Stimulated activated CD8-positive, alpha-beta memory T cell treated with anti-CD3 and anti-CD28 coated beads, Interleukin-12 subunit alpha, Interleukin-12 subunit beta, amount 100 ng/mL, for 24 hours (primary cell): ENCODE results near the gene MMP20.

Experiments used
- DNase-seq: peaks from one replicate; pipeline ENCODE4 v3.0.0-alpha.2; 2020; ENCODE audit errors: extremely low read depth

Gene MMP20

DNA sequence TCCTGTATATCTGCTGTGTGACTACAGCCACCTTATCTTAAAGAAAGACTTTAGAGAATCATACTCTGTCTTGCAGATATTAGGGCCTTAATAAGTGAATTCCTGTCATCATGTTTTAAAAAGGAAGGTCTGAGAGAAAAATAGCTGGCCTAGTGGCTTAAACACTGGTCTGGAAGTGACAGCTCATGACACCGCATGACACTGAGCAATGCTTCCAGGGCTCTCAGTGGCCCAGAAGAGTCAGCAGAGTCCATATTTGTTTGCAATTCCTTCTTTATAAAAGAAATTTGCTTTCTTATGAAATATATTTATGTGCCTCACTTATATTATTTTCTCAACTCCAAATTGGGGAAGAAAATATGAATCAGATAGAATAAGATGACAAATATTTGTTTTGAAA, 33.0 kb downstream of the MMP20 start:
- DNase-seq: no peak

DNA sequence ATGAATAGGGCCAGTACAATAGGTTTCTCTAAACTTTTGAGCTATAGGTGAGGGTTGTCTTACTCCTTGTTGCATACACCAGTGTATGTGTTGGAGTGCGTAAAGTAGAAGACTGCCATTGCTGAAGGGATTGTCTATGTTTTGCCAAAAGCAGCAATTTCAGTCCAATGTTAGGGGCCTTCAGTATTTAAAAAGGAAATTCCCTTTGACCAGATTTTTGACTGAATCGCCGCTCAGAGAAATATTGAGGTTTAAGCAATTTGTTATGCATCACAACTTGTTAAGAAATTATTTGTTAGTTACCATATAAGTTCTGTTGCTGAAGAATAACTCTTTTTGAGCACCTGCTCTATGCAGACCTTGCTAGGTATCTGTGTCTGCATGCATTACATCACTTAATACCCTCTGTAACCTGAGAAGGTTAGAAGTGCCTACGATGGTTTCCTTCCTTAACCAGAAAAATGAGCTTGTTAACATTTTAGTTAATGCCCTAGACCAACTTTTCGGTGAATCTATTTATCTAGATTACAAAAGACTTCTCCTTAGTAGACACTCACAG, 33.9 kb downstream of the MMP20 start:
- no peak for DNase-seq

DNA sequence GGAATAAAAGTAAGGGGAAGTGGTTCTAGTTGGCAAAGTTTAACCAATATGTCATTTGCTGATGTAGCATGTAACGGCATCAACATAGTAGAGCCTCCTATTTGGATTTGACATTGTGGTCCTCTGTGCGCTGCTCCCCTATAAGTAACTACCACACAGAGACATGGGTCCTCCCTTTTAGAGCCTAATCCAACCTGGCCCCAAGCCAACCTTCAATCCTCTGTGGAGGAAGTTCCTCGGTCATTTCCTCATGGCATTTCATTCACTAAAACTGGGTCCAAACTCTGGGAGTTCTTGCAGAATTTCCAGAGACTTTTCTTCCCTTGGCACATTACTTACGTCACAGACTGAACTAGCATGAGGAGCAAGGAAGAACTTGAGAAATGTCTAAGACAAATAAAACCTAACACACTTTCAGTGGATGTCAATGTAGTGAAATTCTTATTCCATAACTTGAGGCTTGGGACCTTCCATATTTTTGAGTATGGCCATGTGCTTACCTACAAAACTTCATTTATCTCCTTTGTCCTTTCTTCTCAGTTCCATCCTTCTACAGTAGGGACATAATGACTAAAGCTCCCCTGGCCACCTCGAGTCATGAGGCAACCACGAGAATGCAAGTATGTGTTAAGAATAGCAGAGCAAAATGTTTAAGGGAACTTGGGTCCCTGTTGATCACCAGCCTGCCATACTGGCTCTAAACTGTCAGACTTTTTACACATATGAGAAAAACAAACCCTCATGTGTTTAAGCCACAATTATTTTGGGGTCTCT, 34.7 kb downstream of the MMP20 start:
- DNase-seq: no peak

DNA sequence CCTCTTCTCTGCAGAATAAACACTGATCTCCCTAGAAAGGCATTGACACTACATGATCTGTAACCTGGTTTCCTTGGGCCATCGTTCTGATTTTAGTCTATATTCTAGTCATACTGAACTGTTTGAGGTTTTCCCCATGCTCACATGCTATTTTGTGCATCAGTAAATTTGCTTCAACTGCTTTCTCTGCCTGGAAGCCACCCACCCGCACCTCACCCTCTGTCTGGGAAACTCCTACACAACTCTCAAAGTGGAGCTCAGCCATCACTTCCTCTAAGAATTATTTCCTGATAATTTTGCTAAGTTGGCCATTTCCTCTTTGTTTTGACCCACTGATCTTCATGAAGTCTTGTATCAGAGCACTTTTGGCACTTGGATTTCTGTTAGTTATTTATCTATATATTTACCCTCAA, 36.1 kb downstream of the MMP20 start:
- DNase-seq: no peak

DNA sequence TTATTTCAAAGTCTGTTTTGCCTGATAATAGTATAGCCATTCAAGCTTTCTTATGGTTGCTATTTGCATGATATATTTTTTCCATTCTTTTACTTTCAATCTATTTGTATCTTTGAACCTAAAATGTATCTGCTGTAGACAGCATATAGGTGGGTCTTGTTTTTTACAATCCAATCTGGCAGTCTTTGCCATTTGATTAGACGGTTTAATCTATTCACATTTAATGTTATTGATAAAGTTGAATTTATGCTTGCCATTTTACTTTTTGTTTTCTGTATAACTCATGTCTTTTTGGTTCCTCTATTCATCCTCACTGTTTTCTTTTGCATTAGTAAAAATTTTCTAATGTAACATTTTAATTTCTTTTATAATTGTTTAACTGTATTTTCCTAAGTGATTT, 37.4 kb downstream of the MMP20 start:
- DNase-seq: no peak

DNA sequence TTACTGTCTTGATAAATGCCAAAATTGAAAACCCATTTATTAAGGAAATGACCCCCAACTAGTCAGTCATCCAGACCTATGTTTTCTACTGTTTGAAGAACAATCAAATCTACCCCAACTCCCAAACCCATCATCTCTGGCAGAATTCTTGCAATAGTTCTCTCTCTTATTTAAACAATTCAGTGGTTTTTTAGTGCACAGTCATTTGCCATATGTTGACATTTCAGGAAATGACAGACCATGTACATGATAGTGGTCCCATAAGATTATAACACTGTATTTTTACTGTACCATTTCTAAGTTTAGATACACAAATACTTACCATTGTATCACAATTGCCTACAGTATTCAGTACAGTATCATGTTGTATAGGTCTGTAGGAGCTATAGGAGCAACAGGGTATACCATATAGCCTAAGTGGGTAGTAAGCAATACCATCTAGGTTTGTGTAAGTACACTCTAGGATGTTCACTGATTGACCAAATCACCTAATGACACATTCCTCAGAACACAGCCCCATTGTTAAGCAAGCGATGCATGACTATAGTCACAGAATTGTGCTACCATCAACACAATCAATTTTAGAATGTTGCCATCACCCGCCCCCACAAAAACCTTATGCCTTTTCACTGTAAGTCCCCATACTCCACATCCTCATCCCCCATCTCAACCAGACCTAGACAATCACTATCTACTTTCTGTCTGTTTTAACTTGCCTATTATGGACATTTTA, 41.8 kb downstream of the MMP20 start:
- DNase-seq: no peak

DNA sequence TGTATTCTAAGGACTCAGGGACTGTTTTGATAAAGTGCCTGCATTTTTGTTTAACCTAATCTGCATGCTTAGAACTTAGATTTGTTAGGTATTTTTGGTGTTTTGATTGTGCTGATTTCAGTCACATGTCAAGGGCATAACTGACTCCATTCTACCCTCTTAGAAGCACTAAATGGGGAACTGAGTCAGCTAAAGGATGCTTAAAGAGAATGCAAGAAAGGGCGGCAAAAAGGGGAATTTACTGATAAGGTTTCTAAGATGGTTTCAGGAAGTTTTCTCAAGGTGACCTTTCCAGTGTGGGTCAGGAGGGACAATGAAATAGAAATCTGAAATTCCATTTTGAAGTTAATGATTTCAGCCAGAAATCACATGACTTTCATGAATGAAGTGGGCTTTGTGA, 43.0 kb downstream of the MMP20 start:
- no peak for DNase-seq

DNA sequence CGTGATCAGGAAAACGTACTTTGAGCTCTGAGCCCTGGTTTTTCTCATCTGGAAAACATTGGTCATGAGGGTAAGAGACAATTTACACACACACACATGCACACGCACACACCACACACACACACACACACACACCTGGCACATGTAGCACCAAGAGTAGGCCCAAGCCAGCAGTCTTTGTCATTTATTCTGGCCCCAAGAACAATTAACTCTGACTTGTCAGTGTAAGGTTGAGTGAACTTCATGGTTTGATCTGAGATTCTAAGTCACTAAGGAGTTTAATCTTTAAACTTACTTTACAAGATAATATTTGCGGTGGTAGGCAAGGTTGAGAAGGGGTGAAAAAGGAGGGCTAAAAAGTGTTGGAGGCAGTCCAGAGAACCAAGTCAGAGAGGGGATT, 44.1 kb downstream of the MMP20 start:
- no peak for DNase-seq

DNA sequence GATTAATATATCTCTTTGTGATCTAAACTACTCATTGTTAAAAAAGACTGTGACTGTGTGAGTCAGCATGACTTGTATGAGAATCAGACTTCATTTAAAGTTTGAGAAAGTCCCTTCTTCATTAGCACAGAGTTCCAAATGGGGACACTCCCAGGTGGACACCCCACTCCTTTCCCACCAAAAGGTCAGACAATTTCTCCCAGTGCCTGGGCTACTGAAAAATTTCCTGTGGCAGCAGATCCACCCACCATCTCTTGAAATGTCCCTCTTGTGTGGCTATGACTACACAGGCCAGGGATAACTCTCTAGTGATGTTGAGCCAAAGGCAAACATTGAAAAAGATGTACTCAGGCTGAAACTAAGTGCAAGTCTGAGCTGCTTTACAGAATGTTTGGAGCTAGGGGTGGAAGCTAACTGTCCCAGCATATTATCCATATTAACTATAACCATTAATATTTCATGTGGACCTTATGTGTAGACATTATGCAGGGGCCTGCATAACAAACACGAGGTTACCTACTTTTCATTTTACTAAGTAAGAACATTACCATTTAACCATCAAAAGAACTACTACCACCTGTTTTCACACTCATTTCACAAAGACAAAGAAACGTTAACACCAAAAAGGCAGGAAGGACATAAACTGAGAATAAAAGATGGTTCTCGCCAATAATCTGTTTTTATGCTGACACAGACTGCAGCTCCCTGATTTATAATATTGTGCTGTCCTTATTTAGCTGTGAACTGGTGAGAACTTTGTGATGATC, 44.8 kb downstream of the MMP20 start:
- DNase-seq: no peak

DNA sequence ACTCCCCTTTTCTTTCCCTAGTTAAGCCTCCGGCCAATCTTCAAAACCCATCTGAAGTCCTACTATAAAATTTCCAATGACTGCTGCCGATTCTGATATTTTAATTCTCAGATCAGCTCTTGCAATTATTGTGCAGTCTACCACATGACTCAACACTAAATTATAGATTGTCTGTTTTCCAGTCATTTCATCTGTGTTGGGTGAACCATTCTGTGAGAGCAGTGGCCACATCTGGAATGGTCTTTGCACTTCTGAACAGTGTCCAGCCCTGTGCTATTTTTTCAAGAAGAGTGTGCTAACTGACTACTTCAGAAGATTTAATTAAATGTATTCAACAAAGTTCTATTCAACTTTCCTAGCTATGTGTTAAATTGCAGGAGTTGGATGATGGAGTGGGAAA, 47.4 kb downstream of the MMP20 start:
- no peak for DNase-seq

DNA sequence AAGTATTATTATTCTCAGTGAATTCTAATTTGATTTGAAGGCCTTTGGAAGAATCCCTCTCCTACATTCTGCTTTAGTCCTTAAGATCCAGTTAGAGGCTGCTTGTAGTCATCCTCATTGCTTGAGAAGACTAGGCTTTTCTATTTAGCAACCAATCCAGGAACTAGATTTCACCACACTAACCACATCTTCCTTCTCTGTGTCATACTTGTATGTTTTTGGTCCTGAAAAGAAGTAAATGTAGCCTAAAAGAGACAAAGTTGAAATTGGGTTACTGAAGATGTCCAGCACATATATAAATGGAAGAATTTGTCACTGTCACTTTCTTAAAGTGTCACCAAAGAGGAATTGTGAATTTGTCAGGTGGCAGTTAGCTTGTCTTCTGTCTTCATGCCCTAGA, 48.0 kb downstream of the MMP20 start:
- DNase-seq: no peak

DNA sequence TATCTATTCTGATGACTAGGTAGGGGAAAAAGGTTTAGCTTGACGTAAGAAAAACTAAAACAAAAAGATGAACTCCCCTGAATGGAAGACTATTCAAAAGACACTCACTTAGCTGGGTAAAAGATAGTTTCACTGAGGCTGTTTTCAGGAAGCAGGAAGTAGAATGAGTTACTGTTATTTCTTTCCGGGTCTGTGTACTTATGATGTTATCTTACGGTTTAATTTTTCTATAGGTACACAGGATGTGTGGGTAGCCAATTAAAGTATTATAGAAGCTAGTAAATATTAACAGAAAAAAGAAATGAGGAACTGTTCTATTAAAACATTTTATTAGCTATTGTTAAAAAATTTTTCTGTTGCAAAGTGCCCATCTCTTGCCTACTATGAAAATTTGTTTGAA, 48.8 kb downstream of the MMP20 start:
- DNase-seq: no peak

DNA sequence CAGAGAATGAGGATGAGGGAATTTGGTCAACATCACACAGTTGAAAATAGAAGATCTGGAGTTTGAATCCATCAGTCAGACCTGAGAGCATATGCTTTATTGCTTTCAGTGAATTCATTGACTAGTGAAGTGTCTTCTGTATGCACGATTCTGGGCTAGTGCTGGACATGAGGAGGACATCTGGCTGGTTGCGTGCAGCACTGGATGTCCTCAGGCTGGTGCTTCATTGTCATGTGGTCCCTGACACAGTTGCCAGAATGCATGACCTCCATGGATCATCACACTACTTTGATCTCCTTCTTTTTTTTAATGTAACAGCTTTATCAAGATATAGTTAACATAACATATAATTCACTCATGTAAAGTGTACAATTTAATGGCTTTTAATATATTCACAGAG, 50.1 kb downstream of the MMP20 start:
- no peak for DNase-seq

DNA sequence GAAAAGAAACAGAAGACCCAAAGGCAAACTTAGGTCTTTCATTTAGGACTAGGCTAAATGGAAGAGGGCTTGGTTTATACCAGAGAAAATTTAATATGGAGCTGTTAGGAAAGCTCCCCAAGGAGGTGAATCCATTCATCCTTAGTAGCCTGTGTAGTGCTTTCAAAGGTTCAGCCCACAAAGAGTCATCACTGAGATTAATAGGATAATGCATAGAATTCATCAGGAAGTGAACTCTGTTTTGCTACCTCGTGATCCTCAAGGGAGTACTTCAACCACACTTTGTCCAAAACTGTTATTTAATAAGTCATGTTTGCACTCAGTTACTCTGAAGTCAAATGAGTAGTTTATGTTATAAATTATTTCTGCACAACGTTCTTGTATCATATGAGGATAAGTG, 51.3 kb downstream of the MMP20 start:
- no peak for DNase-seq

DNA sequence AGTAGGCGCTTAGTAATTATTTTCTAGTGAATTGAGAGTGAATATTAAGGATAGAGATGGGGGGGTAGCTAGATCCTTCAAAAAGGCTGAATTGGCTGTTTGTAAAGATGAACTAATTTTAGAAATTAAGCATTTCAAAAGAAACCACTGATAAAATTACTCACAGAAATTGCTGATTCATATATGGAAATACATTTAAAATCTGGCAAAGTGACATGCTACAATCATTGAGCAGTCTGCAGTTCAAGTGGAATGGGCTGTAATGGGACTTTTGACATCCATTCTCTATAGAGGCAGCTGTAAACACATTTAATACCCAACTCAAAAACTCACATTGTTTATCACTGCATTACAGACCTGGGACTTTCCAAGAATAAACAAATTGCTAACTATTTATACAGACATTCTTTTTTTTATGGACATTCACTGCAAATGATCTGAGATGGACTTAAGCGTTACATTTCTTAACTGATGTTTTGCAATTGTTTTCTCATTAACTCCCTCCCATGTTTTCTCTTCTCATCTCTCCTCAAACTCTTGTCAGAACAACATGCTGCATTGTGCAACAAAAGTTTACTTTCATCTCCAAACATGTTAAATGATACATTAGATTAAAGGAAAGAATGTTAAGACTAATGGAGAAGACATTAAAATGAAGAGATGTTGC, 52.4 kb downstream of the MMP20 start:
- no peak for DNase-seq

DNA sequence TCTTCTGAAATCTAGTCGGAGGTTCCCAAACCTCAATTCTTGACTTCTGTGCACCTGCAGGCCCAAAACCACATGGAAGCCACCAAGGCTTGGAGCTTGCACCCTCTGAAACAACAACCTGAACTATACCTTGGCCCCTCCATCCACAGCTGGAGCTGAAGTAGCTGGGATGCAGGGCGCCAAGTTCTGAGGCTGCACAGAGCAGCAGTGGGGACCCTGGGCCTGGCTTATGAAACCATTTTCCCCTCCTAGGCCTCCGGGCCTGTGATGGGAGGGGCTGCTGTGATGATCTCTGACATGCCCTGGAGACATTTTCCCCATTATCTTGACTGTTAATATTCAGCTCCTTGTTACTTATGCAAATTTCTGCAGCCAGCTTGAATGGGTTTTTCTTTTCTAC, 56.3 kb downstream of the MMP20 start:
- no peak for DNase-seq

DNA sequence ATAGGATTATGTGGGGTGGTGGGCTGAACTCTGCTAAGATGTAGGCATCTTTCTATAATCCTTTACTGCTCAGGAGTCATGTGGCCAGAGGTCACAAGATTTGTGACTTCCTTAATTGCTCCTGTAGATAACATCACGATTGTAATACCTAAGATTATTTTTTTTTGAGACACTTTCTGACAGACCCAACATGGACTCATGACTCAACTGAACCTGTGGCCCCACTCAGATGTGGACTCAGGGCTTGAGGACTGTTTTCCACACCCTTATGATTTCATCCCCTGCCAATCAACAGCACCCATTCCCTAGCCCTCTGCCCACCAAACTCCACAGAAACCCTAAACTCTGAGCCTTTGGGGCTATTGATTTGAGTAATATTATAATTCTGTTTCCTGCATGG, 59.0 kb downstream of the MMP20 start:
- DNase-seq: no peak

DNA sequence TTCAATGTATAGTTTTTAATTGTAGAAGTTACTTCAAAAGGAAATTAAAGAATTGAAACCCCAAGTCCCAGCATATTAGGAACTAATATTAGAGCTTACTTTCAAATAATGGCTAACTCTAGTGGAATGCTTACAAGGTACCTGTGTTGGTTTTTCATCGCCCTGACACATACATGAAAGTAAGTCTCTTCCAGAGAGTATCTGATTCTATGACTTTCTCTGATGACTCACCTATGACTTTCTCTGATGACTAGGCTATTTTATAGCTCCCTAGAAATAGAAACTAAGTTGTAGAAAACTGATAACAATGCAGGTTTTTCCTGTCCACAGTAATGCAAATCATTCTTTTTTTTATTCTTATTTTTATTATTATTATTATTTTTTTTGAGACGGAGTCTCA, 61.0 kb downstream of the MMP20 start:
- DNase-seq: no peak

DNA sequence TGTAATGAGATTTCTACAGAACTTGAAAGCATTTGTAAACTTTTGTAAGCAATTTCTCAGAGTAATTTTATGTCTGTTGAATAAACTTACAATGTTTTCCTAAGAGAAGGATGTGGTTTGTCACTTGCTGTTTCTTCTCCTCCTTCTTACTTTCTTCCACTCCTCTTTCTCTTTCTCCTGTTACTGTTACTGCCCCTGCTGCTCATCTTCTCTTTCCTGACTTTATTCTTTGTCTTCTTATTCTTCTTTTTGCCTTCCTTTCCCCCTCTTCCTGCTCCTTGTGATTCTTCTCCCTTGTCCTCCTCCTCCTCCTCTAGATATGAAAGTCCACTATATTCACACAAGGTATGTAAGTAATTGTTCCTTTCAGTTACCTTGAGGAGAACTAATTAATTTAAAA, 63.5 kb downstream of the MMP20 start:
- no peak for DNase-seq

DNA sequence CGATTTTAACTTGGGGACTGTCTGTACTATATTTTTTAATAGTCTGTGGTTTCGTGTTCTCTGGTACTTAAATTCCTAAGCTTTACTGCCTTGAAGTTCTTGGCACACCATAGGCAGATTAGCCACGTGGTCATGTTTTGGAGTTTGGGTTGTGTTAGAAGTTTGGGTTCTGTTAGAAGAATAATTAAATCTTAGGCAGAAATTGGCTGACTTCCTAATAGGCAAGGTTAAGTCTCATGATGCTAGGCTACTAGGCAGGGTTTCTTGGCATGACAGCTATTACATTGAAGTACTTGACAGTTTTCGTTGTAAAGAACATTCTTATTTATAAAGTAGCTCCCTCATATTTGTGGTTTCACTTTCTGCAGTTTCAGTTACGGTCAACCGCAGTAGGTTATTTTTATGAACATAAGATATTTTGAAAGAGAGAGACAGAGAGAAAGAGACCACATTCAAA, 64.5 kb downstream of the MMP20 start:
- DNase-seq: no peak

DNA sequence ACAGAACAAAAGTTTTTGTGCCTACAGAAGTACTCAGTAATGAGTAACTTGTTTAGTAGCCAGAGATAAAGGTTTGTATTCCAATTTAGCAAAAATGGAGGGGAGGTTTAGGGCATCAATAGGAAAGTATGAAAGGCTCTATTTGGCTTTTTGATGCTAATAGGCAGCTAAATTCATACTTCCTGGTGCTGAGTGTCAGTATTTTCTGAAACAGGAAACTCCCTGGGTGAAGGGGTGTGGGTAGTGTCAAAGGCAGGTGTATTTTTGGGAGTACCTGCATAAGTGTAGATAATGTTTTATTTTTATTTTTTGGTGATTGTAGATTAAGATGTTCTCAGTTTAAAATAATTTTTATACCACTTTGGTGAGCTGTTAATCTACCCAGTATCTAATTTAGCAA, 65.3 kb downstream of the MMP20 start:
- no peak for DNase-seq

DNA sequence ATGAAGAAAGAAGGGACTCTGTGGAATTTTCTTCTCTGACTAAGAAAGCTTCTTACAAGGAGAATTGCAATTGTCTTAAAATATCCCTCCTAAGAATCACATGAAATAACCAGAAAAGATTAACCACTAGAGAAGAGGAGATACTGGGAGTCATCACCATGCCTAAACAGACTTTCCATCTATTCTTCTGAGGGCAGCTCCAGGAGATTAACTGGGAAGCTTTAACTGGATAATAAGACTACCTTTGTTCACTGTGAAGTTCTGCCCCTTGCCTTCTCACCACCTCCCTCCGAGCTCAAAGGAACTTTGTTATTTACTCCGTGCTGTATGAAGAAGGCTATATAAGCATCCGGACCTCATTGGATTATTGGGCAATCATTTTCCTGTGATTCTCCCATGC, 70.0 kb downstream of the MMP20 start:
- no peak for DNase-seq
